Left renal cortex interstitium (tissue), 4 donors: ENCODE measurements around the gene ADRB2. TPM values are rescaled to one million over a fixed set of nuclear protein-coding genes. Genes with fewer than 3 reads are reported as not detected.
A peak's percentile ranks its signal among the peaks of the same experiment; 100 is the strongest.
"Not testable (repeated sequence)": the region's sequence is repeated elsewhere in the genome, so short reads cannot be mapped to it uniquely, and the experiment has no call there.

Source experiments
- DNase-seq, 4 donors: peaks; one replicate each; pipeline ENCODE4 v3.0.0-alpha.2; 2013; ENCODE audit warnings: low read depth in 4 of 4, low spot score in 2 of 4, missing footprints in 1 of 4
- polyA plus RNA-seq, 4 donors: library from polyadenylated mRNA; unstranded; fragments of 120-200 nt; gene quantifications; one replicate each; pipeline ENCODE4 v1.2.1, GENCODE V29; 2013; ENCODE audit not compliant: insufficient read length in 4 of 4

Gene ADRB2
- under 1 TPM; 0.09 to 0.37 (median 0.32) TPM for polyA plus RNA-seq

GRCh38 chr5:148826053-148826738 lies at the start of gene ADRB2:
ADRB2 (plus strand) TSS chr5:148826611; CDS start chr5:148826832, 221 bp downstream.
- DNase-seq, result peak in 3 of 4 donors; percentile 62 to 77 (median 76)

DNA sequence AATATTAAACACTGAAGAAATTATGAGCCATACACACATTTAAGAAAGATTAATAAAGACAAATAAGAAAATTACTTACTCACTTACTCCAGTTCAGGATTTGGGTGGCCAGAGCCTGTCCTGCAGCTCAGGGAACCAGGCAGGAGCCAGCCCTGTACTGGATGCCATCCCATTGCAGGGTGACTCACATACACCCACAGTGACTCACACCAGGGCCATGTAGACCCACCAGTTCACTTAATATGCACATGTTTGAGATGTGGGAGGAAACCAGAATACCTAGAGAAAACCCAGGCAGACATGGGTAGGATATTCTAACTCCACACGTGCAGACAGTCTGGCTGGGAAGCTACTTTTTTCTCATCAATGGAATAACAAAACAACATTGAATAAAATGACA lies 49.6 kb upstream of the ADRB2 start:
- DNase-seq, result no peak

DNA sequence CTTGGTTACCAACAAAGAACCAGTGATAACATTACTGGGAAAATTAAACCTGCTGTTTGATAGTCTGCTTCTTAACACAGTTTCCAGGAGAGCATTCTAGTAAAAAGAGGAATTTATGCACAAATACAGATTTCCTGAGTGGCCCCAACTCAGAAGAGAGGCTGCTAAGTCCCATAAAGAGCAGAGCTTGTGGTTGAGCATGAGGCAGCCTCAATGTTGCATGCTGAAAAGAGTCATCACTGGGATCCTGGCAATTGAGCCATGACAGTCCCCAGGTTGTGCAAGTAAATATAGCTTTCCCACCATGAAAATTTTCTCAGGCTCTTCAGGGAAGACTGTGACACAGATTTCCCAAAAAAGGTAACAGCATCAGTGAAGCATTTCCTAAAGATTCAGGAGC lies 47.5 kb upstream of the ADRB2 start:
- DNase-seq, result no peak

GRCh38 chr5:148780711-148781110 lies 45.7 kb upstream of the ADRB2 start:
- DNase-seq, result no peak

DNA sequence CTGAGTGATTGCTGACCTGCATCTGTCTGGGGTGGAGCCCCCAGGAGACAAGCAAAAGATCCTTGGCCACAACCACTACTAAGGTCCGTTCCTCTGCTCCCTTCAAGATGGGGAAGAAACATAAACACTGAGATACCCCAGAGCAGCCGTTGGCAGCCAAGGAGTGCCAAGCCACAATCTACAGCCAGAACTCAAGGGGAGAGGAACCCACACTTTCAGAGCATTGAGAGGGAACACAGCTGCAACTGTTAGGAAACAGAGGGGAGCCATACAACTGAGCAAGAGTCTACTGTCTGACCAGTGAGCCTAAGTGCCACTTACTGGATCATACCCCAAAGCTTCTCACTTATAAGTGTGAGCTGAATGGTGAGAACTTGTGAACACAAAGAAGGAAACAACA lies 44.6 kb upstream of the ADRB2 start:
- DNase-seq, result no peak

- no peak for DNase-seq
Observed at GRCh38 chr5:148785223-148785622, 41.2 kb upstream of the ADRB2 start.

GRCh38 chr5:148786456-148786855 lies 40.0 kb upstream of the ADRB2 start:
- no peak for DNase-seq

GRCh38 chr5:148788636-148789035 lies 37.8 kb upstream of the ADRB2 start:
- no peak for DNase-seq

DNA sequence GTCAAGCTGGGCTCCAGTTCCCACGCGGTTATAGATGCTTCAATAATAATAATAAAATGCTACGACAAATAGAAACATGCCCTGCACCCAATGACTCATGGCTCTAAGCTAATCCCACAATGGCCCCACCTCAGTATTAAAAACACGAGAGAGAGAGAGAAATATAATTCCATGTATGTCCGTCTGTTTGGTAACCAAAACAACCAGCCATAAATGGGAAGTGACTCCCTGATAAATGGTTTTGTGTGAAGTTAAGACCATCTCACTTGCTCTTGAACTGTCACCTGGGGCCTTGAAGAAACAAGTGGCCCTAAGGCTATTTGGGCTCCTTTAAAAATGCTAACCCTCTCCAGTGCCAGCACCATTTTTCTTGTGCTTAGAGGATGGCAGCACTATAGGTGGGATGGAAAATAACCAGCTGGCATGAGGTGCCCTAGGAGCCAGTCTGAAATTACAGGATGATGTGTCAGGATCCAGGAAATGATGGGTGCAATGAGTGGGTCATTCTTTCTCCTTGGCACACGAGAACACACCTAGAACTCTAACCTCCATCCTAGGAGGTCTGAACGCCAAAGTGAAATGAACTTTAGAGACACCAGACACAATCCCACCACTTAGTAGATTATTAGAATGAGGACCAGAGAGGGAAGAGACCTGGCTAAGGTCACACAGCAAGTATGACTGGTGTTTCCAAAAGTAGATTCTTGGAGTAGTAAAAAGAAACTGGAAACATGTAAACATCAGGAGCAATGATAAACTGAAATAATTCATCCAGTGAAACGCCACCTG lies 35.7 kb upstream of the ADRB2 start:
- DNase-seq, result no peak

DNA sequence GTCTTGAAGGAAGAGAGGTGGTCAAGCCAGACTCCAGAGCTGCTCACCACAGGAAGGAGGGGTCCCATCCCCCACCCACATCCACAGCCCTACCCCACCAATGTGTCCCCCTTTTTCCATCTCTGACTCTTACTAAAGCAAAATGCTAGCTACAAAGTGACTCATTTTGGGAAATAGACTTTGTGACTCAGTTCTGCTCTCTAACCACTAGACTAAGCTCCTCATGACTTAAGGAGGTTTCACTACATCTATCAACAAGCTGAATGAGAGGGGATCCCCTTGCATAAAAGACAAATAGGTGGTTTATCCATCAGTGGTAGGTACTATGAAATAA lies 35.1 kb upstream of the ADRB2 start:
- DNase-seq, result no peak

DNA sequence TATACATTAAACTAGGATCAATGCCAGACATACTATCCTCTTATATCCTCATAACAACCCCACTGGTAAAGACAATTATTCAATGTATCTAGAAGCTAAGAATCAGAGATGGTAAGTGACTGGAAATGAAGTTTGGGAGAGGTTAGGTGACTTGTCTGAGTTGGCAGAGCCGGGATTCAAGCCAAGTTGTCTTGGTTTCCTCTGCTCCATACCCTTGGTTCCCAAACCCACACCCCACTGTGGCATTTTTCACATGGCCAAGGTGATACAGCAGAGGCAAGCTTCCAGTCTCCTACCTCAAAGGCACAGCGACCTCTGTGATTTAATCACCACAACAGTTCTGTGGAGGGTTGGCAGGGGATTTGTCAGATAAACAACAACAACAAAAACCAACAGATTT lies 34.7 kb upstream of the ADRB2 start:
- no peak for DNase-seq

- DNase-seq, result no peak
Observed at GRCh38 chr5:148792744-148793143, 33.7 kb upstream of the ADRB2 start.

- DNase-seq, result no peak
Observed at GRCh38 chr5:148793261-148793660, 33.1 kb upstream of the ADRB2 start.

- DNase-seq, result no peak
Observed at GRCh38 chr5:148794275-148794674, 32.1 kb upstream of the ADRB2 start.

- no peak for DNase-seq
Observed at GRCh38 chr5:148794729-148795561, 31.5 kb upstream of the ADRB2 start.

- no peak for DNase-seq
Observed at GRCh38 chr5:148796936-148797335, 29.5 kb upstream of the ADRB2 start.

GRCh38 chr5:148798786-148799185 lies 27.6 kb upstream of the ADRB2 start:
- no peak for DNase-seq

DNA sequence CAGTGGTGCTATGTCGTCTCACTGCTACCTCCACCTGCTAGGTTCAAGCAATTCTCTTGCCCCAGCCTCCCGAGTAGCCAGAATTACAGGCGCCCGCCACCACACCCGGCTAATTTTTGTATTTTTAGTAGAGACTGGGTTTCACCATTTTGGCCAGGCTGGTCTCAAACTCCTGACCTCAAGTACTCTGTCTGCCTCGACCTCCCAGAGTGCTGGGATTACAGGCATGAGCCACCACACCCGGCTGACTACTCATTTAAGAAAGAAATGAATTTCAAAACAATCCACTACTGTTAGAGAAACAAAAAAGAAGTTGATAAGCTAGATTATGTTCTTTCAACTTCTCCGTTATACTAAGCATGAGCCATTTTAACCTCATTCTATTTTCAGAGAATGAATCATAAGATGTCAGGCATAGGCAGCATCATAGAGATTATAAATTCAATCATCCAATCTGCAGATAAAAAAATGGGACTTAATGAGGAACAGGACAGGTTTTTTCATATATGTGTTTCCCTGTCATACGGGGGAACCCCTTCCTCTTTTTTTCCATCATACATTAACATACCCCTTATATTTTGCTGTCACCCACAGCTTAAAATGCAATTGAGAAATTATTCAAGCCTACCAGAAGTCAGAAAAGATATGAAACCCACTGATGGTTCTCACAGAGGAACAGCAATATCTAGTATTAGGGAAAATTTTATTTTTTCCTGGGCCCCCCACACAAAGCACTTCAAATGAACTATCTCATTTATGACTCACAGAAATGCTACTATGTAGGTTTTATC lies 26.5 kb upstream of the ADRB2 start:
- DNase-seq, result no peak

GRCh38 chr5:148801682-148802276 lies 24.6 kb upstream of the ADRB2 start:
- no peak for DNase-seq

GRCh38 chr5:148803451-148803850 lies 23.0 kb upstream of the ADRB2 start:
- DNase-seq, result not testable (repeated sequence)
